Lower leg skin (tissue), 4 donors: ENCODE results near the gene IFT172. TPM values are rescaled to one million over a fixed set of nuclear protein-coding genes. Genes with fewer than 3 reads are reported as not detected.

Experiments used
- DNase-seq, 2 donors: peaks; one replicate each; pipeline ENCODE4 v3.0.0-alpha.2; 2019; ENCODE audit warnings: low spot score in 2 of 2
- H3K4me3 ChIP-seq: fragments of 200-600 bp; sonication (generic); 2 replicates; pipeline ENCODE4 v1.5.1; 2017; ENCODE audit warnings: mild to moderate bottlenecking, low read depth; ENCODE audit not compliant: poor library complexity, severe bottlenecking
- POLR2A ChIP-seq, 2 donors: fragments of 450-650 bp; IDR thresholded peaks; one replicate each; pipeline ENCODE4 v1.6.1; 2016 to 2017; ENCODE audit warnings: antibody characterized with exemption in 2 of 2, mild to moderate bottlenecking in 1 of 2, moderate library complexity in 1 of 2
- WGBS, 2 donors: methylation state at CpG; one replicate each; pipeline ENCODE4 v1.1.5; 2018; 5-methylcytosine and 5-hydroxymethylcytosine counted together
- intact Hi-C: fragments of 100-400 bp; cut with DNase I; formaldehyde crosslinking; loops from one replicate; pipeline ENCODE4 v1.15.0; 2023; ENCODE audit warnings: low total_unique reads
- total RNA-seq, 4 donors: library from RNA; depleted of rRNA; stranded (reverse); fragments of >200 nt; gene quantifications; one replicate each; pipeline ENCODE4 v1.1.0, GENCODE V29; 2016
- TF ChIP-seq, protein P1 (sequence below), 3 donors: fragments of 450-650 bp; IDR thresholded peaks; one replicate each; pipeline ENCODE4 v1.5.1; 2016; ENCODE audit warnings: antibody characterized with exemption in 3 of 3, mild to moderate bottlenecking in 3 of 3, moderate library complexity in 2 of 3

Gene IFT172
- total RNA-seq, 4 donors from 2014 or later, result 13.2 to 18.8 (median 14.4) TPM

DNA sequence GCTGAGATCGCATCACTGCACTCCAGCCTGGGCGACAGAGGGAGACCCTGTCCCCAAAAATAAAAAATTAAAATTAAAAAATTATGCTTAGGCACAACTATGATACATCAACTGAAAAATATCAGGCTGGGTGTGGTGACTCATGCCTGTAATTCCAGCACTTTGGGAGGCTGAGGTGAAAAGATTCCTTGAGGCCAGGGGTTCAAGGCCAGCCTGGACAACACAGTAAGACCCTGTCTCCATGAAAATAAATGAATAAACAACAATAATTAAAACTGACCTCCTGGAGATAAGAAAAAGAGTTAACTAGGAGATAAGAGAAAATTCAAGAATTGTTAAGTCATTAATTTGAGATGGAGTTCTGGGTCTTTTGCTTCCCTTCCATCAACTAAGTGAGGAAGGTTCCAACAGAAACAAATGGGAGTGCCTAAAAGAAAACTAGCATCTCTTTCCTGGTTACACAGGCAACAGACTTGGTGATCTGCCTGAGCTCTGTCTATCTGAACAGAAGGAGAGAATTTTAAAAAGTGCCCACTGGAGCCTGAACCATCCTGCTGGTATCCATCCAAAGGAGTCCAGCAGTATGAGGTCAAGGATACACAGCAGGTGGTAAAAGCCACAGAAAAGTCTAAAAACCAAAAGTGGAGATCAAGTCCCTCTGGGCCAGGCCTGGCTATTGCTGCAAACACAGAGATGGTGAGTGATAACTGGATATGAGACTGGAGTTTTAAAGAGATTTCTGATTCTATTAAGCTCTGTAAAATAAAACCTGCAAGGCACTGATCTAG is 89.0 kb downstream of the IFT172 start:
- intact Hi-C loops, result no loop called here
- DNase-seq, result no peak
- no peak overlapping the region for H3K4me3 ChIP-seq
- 95 to 100% methylated on average over 2 of the region's 2 CpGs for WGBS, 2 donors
- TF ChIP-seq, protein P1, sequence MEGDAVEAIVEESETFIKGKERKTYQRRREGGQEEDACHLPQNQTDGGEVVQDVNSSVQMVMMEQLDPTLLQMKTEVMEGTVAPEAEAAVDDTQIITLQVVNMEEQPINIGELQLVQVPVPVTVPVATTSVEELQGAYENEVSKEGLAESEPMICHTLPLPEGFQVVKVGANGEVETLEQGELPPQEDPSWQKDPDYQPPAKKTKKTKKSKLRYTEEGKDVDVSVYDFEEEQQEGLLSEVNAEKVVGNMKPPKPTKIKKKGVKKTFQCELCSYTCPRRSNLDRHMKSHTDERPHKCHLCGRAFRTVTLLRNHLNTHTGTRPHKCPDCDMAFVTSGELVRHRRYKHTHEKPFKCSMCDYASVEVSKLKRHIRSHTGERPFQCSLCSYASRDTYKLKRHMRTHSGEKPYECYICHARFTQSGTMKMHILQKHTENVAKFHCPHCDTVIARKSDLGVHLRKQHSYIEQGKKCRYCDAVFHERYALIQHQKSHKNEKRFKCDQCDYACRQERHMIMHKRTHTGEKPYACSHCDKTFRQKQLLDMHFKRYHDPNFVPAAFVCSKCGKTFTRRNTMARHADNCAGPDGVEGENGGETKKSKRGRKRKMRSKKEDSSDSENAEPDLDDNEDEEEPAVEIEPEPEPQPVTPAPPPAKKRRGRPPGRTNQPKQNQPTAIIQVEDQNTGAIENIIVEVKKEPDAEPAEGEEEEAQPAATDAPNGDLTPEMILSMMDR (IDR thresholded peaks at IDR 0.05), result no peak
- no peak for TF ChIP-seq POLR2A (IDR thresholded peaks at IDR 0.05)

DNA sequence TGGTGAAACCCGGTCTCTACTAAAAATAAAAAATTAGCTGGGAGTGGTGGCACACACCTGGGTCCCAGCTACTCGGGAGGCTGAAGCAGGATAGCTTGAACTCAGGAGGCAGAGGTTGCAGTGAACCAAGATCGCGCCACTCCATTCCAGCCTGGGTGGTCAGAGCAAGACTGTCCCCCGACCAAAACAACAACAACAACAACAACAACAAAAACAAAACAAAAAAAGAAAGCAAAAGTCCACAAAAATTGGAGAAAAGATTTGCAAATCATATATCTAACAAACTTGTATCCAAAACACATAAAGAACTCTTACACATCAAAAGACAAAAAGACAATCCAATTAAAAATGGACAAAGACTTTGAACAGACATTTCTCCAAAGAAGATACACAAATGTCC is 90.6 kb downstream of the IFT172 start:
- no peak for DNase-seq
- intact Hi-C loops, result no loop called here
- WGBS, 2 donors, result 94 to 98% methylated on average over 5 of the region's 5 CpGs
- H3K4me3 ChIP-seq, result no peak overlapping the region
- no peak for TF ChIP-seq POLR2A (IDR thresholded peaks at IDR 0.05)
- TF ChIP-seq, protein P1 (IDR thresholded peaks at IDR 0.05), result no peak

Other genes with a start within 250 kb of the IFT172 start
- gene SLC30A3, start 226.7 kb downstream of the IFT172 start, total RNA-seq, result under 1 TPM in 1 of 4 donors, not detected in 3; 0.15 TPM
- not detected for gene DNAJC5G, start 214.3 kb downstream of the IFT172 start, total RNA-seq
- not detected for gene TRIM54, start 207.3 kb downstream of the IFT172 start, total RNA-seq
- gene UCN, start 181.3 kb downstream of the IFT172 start, total RNA-seq, result 1 to 10 TPM in 2 of 4 donors, under 1 TPM in 1, not detected in 1; 0.84 to 8.8 (median 1.3) TPM
- 10 to 100 TPM; 27.2 to 44.8 (median 37.0) TPM for gene MPV17, start 166.6 kb downstream of the IFT172 start, total RNA-seq
- 100 to 1,000 TPM in 1 of 4 donors, 10 to 100 TPM in 3; 54.3 to 125 (median 62.9) TPM for gene GTF3C2, start 133.0 kb downstream of the IFT172 start, total RNA-seq
- gene EIF2B4, start 119.4 kb downstream of the IFT172 start, total RNA-seq, result 10 to 100 TPM; 49.3 to 64.3 (median 57.2) TPM
- 100 to 1,000 TPM in 1 of 4 donors, 10 to 100 TPM in 3; 72.3 to 101 (median 80.2) TPM for gene SNX17, start 119.1 kb downstream of the IFT172 start, total RNA-seq
- gene ZNF513, start 109.0 kb downstream of the IFT172 start, total RNA-seq, result 10 to 100 TPM in 3 of 4 donors, 1 to 10 TPM in 1; 8.3 to 14.9 (median 11.5) TPM
- 10 to 100 TPM; 40.2 to 50.3 (median 48.1) TPM for gene PPM1G, start 80.2 kb downstream of the IFT172 start, total RNA-seq
- gene NRBP1, start 61.1 kb downstream of the IFT172 start, total RNA-seq, result 10 to 100 TPM; 60.9 to 79.7 (median 68.3) TPM
- gene KRTCAP3, start 47.4 kb downstream of the IFT172 start, total RNA-seq, result 10 to 100 TPM; 22.2 to 28.0 (median 25.6) TPM
- gene FNDC4, start 5.5 kb upstream of the IFT172 start, total RNA-seq, result 1 to 10 TPM; 2.6 to 9.1 (median 5.0) TPM
- gene GCKR, start 7.1 kb upstream of the IFT172 start, total RNA-seq, result not detected
- 10 to 100 TPM in 2 of 4 donors, 1 to 10 TPM in 2; 3.5 to 17.6 (median 12.6) TPM for gene ZNF512, start 93.3 kb upstream of the IFT172 start, total RNA-seq
- 1 to 10 TPM; 2.0 to 6.2 (median 4.6) TPM for gene CCDC121, start 139.3 kb upstream of the IFT172 start, total RNA-seq
- gene GPN1, start 139.3 kb upstream of the IFT172 start, total RNA-seq, result 10 to 100 TPM; 15.3 to 23.2 (median 21.2) TPM
- gene SUPT7L, start 173.9 kb upstream of the IFT172 start, total RNA-seq, result 10 to 100 TPM in 3 of 4 donors, 1 to 10 TPM in 1; 9.7 to 16.9 (median 14.9) TPM
- 10 to 100 TPM; 15.6 to 25.0 (median 22.1) TPM for gene SLC4A1AP, start 174.1 kb upstream of the IFT172 start, total RNA-seq